ENCODE results near the gene C12orf75.

Gene C12orf75

DNA sequence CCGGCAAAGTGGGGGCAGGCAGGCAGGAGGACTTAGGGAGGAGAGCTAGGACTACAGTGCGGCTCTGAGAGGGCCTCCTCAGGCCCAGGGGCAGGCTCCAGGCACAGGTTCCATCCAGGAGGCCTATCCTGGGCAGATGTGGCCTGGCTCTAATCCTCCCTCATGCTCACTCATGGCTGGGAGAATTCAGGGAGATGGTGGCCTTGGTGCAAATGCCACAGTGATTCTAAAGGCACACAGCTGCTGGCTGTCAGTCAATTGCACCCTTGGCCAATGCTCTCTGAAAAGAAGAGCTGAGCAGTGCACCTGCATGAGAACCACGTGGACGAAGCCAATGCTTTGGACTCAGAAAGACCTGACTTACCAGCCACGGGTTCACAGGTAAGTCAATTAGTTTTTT lies 89.6 kb downstream of the C12orf75 start:
- no peak for DNase-seq

DNA sequence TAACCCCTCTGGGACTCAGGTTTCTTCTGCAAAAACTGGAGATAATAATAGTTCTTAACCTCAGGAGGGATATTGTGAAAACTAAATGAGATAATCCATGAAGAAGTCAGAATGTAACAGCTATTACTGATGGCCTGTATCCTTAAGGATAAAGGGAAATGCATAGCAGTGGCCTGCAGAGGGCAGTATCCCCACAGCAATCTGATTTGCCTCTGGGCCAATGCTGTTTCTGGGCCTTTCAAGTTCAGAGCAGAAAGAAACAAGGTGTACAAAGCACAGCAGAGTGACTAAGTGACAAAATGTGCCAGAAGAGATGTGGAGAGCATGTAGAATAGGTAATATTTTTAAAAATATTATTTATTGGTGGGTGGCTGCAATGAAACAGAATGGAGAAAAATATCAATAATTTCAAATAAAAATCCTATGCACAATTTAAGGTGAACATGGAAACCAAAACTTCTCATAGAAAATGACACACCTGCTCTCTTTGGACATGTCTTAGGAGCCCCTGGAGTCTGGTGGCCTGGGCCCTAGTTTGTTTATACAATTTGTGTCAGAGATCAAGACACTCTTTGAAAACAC lies 90.3 kb downstream of the C12orf75 start:
- peak; percentile 41 for DNase-seq
